Right cardiac atrium (tissue), 5 donors: ENCODE results near the gene RAD52. TPM values are rescaled to one million over a fixed set of nuclear protein-coding genes. Genes with fewer than 3 reads are reported as not detected.

Experiments
- ATAC-seq, 2 donors: fragments of 200-7000 bp; cut with Tn5 transposase; one replicate each; pipeline versions ENCODE4 v1.8.0 to v1.9.1; 2020; ENCODE audit warnings: moderate library complexity in 2 of 2, mild to moderate bottlenecking in 1 of 2
- DNase-seq, 3 donors: peaks; one replicate each; pipeline ENCODE4 v3.0.0-alpha.2; 2020
- H3K27ac ChIP-seq: one replicate; pipeline ENCODE4 v1.5.1; 2013; ENCODE audit warnings: mild to moderate bottlenecking, low read length, control low read depth, moderate library complexity
- H3K27me3 ChIP-seq: one replicate; pipeline ENCODE4 v1.6.1; 2013; ENCODE audit not compliant: control insufficient read depth, insufficient read depth
- H3K4me1 ChIP-seq: one replicate; pipeline ENCODE4 v1.6.1; 2013; ENCODE audit warnings: low read length; ENCODE audit not compliant: control insufficient read depth, insufficient read depth
- H3K4me3 ChIP-seq: one replicate; pipeline ENCODE4 v1.5.1; 2013; ENCODE audit warnings: low read length, control low read depth
- H3K9me3 ChIP-seq: one replicate; pipeline ENCODE4 v1.6.1; 2013; ENCODE audit warnings: low read length; ENCODE audit not compliant: control insufficient read depth
- WGBS: extraction: QIAGEN DNeasy Blood & Tissue Kit; methylation state at CpG from one replicate; pipeline ENCODE4 v1.1.7; 2013; 5-methylcytosine and 5-hydroxymethylcytosine counted together
- intact Hi-C, 4 donors: fragments of 100-400 bp; cut with DNase I; formaldehyde crosslinking; loops; one replicate each; pipeline versions ENCODE4 v1.11.0 to v1.14.0; 2022 to 2023
- polyA plus RNA-seq: library from polyadenylated mRNA; stranded (reverse); fragments of 200-250 nt; gene quantifications from one replicate; pipeline ENCODE4 v1.2.3, GENCODE V29; 2013
- total RNA-seq, 4 donors: library from RNA; stranded (reverse); fragmentation: NEBNext Ultra II Directional; extraction: Animal tissue kit (Norgen Biotek cat#: 25700); gene quantifications; one replicate each; pipeline ENCODE4 v1.2.1, GENCODE V29; 2021
- donor health status: healthy with polysubstance abuse.
- donor health status: DM: no; HTN: yes; CAD: no.
- donor health status: DM: no; HTN: no; CAD: no.
- donor health status: DM: no; HTN: yes; CAD: no; lungs with severe emphysema.
- donor health status: DM: yes; HTN: yes; CAD: no.

RAD52 gene
- total and polyA plus RNA-seq, 5 donors = 4.3 to 10.0 (median 9.0) TPM

- Histone ChIP-seq H3K27me3 (no peaks in the 10 kb centered on the region), H3K27ac (no peak overlapping the region), H3K4me1 (no peaks in the 10 kb centered on the region), H3K9me3 (no peaks in the 10 kb centered on the region), H3K4me3 (no peak overlapping the region)
- ATAC-seq (no peak), DNase-seq (no peak)
- intact Hi-C loops = no loop called here
- 82% methylated on average over 15 of the region's 15 CpGs for WGBS
Observed at GRCh38 chr12:913919-914698, 35.4 kb downstream of the RAD52 start.

GRCh38 chr12:912466-913235 lies 36.8 kb downstream of the RAD52 start:
- 77% methylated on average over 7 of the region's 7 CpGs for WGBS

GRCh38 chr12:911191-911826 lies 38.2 kb downstream of the RAD52 start:
- Histone ChIP-seq H3K4me3 (no peak overlapping the region), H3K27me3 (no peaks in the 10 kb centered on the region), H3K27ac (peak overlapping the region; percentile 46), H3K9me3 (no peaks in the 10 kb centered on the region), H3K4me1 (no peaks in the 10 kb centered on the region)
- intact Hi-C loops = no loop called here
- peak in 1 of 3 donors; percentile 58 for DNase-seq
- ATAC-seq = peak; percentile 60 to 72
- WGBS = 38% methylated on average over 10 of the region's 10 CpGs

More at GRCh38 chr12:912466-913235, 36.8 kb downstream of the RAD52 start:
- no peaks in the 10 kb centered on the region for H3K27me3 ChIP-seq
- intact Hi-C loops = no loop called here
- H3K4me1 ChIP-seq = no peaks in the 10 kb centered on the region
- no peaks in the 10 kb centered on the region for H3K9me3 ChIP-seq
- H3K27ac ChIP-seq = no peak overlapping the region
- DNase-seq (no peak), ATAC-seq (no peak)
- no peak overlapping the region for H3K4me3 ChIP-seq

GRCh38 chr12:910416-910815 lies 39.1 kb downstream of the RAD52 start:
- Histone ChIP-seq H3K4me1 (no peaks in the 10 kb centered on the region), H3K9me3 (no peaks in the 10 kb centered on the region), H3K27me3 (no peaks in the 10 kb centered on the region), H3K27ac (no peak overlapping the region), H3K4me3 (no peak overlapping the region)
- 65% methylated on average over 4 of the region's 4 CpGs for WGBS
- no peak for ATAC-seq
- no peak for DNase-seq
- intact Hi-C loops = no loop called here

GRCh38 chr12:909861-910260 lies 39.6 kb downstream of the RAD52 start:
- Histone ChIP-seq H3K27ac (no peak overlapping the region), H3K27me3 (no peaks in the 10 kb centered on the region), H3K9me3 (no peaks in the 10 kb centered on the region), H3K4me3 (no peak overlapping the region), H3K4me1 (no peaks in the 10 kb centered on the region)
- WGBS = 77% methylated on average over 3 of the region's 3 CpGs
- intact Hi-C loops = no loop called here
- ATAC-seq (no peak), DNase-seq (no peak)

- no peak overlapping the region for H3K4me3 ChIP-seq
- H3K27ac ChIP-seq = no peak overlapping the region
- DNase-seq (no peak), ATAC-seq (no peak)
- intact Hi-C loops = no loop called here
- 80% methylated on average over 16 of the region's 16 CpGs for WGBS
- H3K9me3 ChIP-seq = no peaks in the 10 kb centered on the region
- no peaks in the 10 kb centered on the region for H3K27me3 ChIP-seq
- no peaks in the 10 kb centered on the region for H3K4me1 ChIP-seq
Observed at GRCh38 chr12:907413-908185, 41.9 kb downstream of the RAD52 start.

GRCh38 chr12:906062-906585 lies 43.4 kb downstream of the RAD52 start:
- intact Hi-C loops = no loop called here
- Histone ChIP-seq H3K27ac (no peak overlapping the region), H3K4me3 (no peak overlapping the region), H3K9me3 (no peaks in the 10 kb centered on the region), H3K27me3 (no peaks in the 10 kb centered on the region), H3K4me1 (no peaks in the 10 kb centered on the region)
- no peak for DNase-seq
- WGBS = 89% methylated on average over 10 of the region's 10 CpGs
- ATAC-seq = no peak

- WGBS = 82% methylated on average over 9 of the region's 9 CpGs
- Histone ChIP-seq H3K4me1 (no peaks in the 10 kb centered on the region), H3K27ac (no peak overlapping the region), H3K27me3 (no peaks in the 10 kb centered on the region), H3K9me3 (no peaks in the 10 kb centered on the region), H3K4me3 (no peak overlapping the region)
- ATAC-seq (peak in 1 of 2 donors; percentile 16), DNase-seq (no peak)
- intact Hi-C loops = no loop called here
Observed at GRCh38 chr12:905261-906031, 44.0 kb downstream of the RAD52 start.

GRCh38 chr12:904010-904414 lies 45.5 kb downstream of the RAD52 start:
- intact Hi-C loops = no loop called here
- no peak overlapping the region for H3K27ac ChIP-seq

GRCh38 chr12:903055-903454 lies 46.4 kb downstream of the RAD52 start:
- 81% methylated on average over 5 of the region's 5 CpGs for WGBS
- Histone ChIP-seq H3K4me3 (no peak overlapping the region), H3K27me3 (no peaks in the 10 kb centered on the region), H3K9me3 (no peaks in the 10 kb centered on the region), H3K4me1 (no peaks in the 10 kb centered on the region), H3K27ac (no peak overlapping the region)
- intact Hi-C loops = no loop called here
- no peak for ATAC-seq
- DNase-seq = no peak

More at GRCh38 chr12:904010-904414, 45.5 kb downstream of the RAD52 start:
- no peak for ATAC-seq
- Histone ChIP-seq H3K4me1 (no peaks in the 10 kb centered on the region), H3K27me3 (no peaks in the 10 kb centered on the region), H3K9me3 (no peaks in the 10 kb centered on the region), H3K4me3 (no peak overlapping the region)
- 53% methylated on average over 5 of the region's 5 CpGs for WGBS
- DNase-seq = no peak
